ENCODE measurements around the gene TENM4.

TENM4 gene

DNA sequence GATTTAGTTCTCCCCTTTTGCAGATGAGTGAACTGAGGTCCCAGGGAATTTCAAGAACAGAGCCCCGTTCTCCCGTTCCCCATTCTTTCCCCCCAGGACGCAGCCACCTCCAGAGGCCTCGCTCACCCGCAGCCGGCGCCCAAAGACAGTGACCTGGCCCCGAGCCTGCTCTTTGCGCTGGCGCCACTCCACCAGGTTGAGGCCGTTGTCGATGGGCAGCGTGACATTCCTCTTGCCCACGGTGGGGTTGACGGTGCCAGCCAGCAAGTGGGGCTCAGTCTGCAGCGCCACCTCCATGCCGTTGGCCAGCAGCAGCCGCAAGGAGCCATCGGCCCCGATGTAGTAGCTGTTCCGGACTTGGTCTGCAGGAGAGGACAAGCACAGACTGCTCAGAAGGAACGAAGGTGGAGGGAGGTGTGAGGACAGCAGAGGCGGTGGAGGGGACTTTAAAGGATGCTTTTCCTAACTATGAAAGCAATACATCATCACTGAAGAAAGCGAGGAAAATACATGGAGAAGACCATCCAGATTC, 764.7 kb downstream of the TENM4 start:
- DNase-seq (ENCODE audit: extremely low read depth, low read depth) = no peak
- no peak for TF ChIP-seq CTCF (IDR thresholded peaks at IDR 0.05; ENCODE audit: low read depth, low read length)

DNA sequence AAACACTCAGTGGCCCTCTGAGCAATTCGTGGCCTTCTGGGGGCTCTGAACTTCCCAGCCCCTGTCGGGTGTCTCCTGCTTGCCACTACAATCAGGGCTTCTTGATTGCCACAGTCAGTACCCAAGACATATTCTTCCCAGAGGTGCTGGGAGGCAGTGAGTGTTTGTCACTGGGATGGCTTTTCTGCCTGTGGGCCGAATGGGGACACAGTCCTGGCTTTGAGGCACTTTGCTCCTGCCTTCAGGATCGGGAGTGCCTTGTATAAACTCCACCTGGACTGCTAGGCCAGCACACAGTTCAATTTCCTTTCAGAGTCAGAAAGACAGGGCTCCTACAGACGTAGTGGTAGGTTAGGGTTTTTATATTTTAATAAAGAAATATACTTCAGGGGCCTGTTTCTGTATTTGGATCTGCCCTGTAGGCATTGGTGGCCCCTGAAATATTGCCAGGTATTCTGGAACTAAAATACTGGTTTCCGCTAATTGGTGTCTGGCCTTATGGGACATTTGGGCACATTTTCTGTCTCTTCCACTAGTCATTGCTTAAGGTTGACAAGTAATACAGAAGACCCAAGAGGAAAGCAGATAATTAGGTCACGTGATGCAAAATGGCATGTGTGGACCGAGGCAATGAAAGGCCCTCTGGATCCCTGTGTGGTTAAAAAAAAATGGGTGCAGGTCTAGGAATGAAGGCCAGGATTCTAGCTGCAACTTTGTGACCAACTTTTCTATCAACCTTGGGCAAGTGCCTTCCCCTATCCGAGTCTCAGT, 767.8 kb downstream of the TENM4 start:
- no peak for DNase-seq (ENCODE audit: extremely low read depth, low read depth)
- TF ChIP-seq CTCF (IDR thresholded peaks at IDR 0.05; ENCODE audit: low read depth, low read length) = no peak

DNA sequence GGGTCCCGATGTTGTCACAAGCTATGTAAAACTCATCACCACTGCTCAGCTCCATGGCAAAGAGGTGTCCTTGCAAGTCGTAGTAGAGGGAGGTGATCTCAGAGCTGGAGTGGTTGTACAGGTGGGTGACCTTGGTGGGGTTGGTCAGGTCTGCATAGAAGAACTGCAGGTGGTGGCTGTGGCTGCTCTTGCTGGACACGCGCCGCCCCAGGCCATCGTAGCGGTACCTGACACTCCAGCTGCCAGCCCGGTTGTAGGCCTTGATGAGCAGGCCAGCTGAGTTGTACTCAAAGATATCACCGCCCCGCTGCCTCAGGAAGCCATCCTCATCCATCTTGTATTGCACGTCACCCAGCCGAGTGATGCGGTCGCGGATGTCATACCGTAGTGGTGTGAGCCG, 771.6 kb downstream of the TENM4 start:
- TF ChIP-seq CTCF (IDR thresholded peaks at IDR 0.05; ENCODE audit: low read depth, low read length) = no peak
- no peak for DNase-seq (ENCODE audit: extremely low read depth, low read depth)

DNA sequence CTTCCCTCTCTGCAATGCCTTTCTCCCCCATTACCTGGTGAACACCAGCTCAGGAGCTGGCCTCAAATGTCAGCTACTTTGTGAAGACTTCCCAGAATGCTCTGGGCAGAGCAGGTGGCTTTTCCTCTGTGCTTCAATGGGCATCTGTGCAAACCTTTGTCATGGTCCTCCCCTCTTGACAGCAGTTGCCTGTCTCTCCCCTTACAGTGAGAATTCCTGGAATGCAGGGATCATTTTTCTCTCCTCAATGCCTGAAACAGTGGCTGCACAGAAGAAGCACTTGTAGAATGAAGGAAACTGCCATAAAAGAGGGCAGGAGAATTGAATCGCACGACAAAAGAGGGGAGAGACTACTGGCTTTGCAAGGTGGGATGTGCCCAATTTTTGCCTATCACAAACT, 773.4 kb downstream of the TENM4 start:
- no peak for TF ChIP-seq CTCF (IDR thresholded peaks at IDR 0.05; ENCODE audit: low read depth, low read length)
- no peak for DNase-seq (ENCODE audit: extremely low read depth, low read depth)

DNA sequence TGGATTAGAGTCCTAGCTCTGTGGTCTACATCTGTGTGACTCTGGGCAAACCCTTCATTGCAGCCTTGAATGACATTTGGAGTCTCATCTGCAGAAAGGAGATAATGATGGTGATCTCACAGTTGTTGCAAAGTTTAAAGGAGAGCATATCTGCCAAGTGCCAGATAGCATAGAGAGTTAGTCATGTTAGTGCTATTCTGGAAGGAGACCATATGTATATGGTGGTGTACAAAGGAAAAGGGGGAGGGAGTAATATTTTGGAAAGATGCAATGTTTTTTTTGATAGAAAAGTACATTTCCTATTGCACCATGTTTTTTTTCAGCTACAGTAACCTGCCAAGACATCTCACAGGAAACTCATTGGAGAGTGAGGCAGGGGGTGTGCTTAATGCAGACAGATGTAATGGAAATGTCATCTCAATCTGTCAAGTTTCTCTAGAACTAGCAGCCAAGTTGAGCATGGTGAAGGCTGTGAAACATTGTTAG, 774.1 kb downstream of the TENM4 start:
- DNase-seq (ENCODE audit: extremely low read depth, low read depth) = no peak

GRCh38 chr11:78664636-78665035, 776.2 kb downstream of the TENM4 start:
- DNase-seq (ENCODE audit: extremely low read depth, low read depth) = no peak
- no peak for TF ChIP-seq CTCF (IDR thresholded peaks at IDR 0.05; ENCODE audit: low read depth, low read length)

More for the DNA sequence above, 774.1 kb downstream of the TENM4 start:
- no peak for TF ChIP-seq CTCF (IDR thresholded peaks at IDR 0.05; ENCODE audit: low read depth, low read length)

- DNase-seq (ENCODE audit: extremely low read depth, low read depth) = no peak
Observed at GRCh38 chr11:78662811-78663210, 778.0 kb downstream of the TENM4 start.

More at GRCh38 chr11:78662811-78663210, 778.0 kb downstream of the TENM4 start:
- TF ChIP-seq CTCF (IDR thresholded peaks at IDR 0.05; ENCODE audit: low read depth, low read length) = no peak

All from AG09319 (cell line).